HG03558 (cell line): ENCODE results near the gene STMN1.

Experiments
- ATAC-seq: cut with Tn5 transposase; IDR thresholded peaks from one replicate; pipeline ENCODE4 v1.9.1; 2021; ENCODE audit warnings: moderate number of reproducible peaks; ENCODE audit not compliant: unreplicated experiment; ENCODE audit errors: extremely low read depth

Gene STMN1

DNA sequence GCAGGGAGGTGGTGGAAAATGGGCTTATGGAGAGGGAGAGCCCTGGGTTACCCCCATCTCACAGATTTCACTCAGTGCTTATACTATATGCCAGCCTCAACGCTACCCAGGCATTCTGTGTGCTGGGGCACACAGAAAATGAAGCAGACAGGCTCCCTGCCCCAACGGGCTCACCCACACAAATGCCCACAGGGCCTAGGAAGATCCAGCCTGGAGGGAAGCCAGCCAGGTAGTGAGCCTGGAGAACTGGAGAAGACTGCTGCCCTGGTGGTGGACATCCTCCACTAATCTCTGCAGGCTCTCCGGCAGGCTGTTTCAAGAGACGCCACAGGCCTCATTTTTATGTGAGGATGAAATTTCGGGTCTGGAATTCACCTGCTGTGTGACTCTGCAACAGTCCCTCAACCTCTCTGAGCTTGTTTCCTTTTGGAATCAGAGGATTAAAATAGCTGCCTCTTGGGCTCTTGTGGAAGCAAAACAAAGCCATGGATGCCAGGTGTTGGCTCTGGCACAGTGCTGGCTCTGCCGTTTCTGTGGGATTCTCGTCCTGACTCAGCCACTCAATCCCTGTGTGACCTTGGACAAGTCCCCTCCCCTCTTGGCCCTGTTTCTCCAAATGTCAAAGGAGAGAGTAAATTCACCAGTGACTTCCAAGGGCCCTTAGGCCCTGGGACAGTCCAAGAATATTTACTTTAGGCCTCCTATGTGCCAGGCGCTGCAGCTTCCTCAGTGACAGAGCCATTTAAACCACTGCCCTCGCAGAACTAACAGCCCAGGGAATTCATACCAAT lies 34.3 kb downstream of the STMN1 start:
- ATAC-seq = no peak

DNA sequence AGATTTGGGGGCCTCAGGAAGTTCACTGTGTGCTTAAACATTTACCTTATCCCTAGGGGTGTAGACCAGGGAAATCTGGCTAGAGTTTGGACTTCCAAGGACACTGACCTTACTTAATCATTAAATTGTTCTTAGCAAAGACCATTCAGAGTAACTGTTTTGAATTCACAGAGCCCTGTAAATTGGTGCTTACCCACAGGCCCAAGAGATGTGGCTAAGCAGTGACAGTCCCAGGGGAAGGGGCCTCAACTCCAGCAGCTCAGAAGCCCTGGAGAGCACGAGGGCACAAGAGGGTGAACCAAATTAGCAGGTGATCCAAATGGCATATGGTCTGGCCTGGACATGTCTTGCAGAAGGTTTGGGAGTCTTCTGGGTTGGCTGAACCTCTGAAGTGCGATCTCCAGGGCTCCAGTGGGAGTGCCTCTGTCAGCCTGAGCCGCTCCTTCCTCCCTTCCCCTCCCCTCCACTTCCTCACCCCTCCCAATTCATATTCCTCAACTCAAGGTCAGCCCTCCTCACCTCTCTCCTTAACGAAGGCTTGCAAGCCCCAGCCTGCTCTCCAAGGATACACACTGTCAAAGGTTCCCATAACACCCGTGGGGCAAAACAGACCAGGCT lies 35.0 kb downstream of the STMN1 start:
- no peak for ATAC-seq

DNA sequence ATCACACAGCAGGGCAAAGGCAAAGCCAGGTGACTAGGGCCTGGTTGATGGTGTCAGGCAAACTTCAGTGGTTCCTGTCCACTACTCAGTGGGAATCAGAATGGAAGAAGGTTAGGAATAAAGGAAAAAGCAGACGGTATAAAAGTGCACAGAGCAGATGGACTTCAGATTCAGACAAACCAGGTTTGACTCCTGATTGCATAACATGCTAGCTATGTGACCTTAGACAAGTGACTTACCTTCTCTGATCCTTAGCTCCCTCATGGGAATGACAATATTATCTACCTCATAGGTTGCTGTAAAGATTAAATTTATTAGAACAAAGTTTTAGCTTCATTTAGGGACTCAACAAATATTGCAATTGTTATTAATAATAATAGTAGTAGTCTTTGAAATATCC lies 35.6 kb downstream of the STMN1 start:
- no peak for ATAC-seq

DNA sequence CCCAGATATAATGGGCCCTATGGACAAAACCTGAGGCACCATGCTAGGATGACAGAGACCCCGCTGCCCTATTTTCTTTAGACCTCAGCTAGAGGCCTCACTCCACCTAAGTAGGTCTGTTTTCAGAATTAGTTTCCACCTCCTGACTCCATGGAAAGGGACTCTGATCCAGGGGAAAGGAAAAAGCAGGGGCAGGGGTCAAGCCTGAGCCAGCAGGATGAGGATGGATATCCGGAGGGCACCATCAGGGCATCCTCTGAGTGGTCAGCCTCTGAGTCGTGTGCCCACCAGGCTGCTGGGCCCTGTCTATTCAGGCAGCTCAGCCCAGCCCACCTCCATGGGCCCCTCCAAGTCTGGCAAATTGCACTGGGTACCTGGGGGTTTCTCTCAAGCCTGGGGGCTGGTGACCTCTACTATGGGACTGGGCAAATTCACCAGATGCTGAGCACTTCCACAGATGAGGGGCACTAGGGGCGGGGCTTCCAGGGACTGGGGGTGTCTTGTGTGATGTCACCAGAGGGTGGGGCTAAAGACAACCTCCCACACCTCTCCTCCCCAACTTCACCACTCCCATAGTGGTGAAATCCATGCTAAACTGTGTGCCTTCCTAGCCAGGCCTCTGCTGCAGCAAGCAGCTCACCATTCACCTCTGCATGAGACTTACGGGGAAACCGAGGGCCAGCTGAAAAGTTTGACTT lies 36.2 kb downstream of the STMN1 start:
- ATAC-seq = no peak

DNA sequence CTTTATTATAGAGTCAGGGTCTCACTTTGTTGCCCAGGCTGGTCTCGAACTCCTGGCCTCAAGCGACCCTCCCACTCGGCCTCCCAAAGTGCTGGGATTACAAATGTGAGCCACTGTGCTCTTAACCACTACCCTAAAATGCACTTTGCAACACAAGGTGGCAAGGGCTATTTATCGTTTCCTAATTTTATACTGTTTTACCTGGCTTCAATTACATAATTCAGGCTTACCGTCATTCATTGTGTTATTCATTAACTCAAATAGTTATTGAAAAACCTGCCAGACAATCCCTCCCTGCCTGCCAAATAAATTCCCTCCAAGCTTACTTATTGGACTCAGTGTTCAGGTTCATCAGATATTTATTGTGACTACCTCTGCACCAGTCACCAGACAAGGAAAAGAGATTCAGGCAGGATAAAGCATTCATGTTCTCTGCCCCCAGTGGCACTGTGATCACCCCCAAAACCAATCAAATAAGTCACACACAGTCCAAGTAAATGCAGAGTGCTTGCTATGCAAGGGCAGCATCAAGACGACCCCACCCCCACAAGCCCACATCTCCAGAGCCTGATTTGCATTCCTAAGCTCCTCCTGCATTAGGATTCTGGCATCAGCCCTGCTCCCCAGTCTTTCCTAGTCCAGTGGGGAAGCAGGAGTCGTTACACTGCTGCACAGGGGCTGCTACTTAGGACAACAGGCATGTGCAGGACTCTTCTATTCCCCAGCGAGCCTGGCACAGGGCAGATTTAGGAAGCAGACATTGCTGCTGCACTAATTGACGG lies 38.8 kb downstream of the STMN1 start:
- ATAC-seq = no peak

DNA sequence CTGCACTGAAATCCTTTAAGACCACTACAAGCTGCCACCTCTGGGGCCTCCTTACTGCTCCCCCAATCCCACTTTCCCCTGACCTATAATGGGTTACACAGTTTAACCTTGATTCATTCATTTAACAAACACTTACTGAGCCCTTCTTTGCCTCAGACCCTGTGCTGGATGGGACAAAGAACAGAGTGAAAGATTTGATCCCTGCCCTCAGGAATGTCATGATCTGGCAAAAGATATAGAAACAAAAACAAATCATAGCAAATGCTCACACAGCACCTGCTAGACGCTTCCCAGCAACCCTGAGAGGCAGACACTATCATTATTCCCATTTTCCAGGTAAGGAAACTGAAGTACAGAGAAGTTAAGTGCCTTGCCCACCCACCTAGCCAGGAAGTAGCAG lies 39.9 kb downstream of the STMN1 start:
- no peak for ATAC-seq

DNA sequence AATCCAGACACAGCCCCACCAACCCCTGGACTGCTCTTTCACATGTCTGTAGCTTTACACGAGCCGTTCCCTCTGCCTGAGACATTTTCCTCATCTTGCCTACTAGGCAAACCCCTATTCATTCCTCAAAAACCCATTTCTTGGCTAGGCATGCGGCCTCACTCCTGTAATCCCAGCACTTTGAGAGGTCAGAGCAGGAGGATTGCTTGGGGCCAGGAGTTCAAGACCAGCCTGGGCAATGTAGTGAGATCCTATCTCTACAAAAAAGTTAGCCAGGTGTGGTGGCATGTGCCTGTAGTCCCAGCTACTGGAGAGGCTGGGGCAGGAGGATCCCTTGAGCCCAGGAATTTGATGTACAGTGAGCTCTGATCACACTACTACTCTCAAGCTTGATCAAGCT lies 41.8 kb downstream of the STMN1 start:
- no peak for ATAC-seq

DNA sequence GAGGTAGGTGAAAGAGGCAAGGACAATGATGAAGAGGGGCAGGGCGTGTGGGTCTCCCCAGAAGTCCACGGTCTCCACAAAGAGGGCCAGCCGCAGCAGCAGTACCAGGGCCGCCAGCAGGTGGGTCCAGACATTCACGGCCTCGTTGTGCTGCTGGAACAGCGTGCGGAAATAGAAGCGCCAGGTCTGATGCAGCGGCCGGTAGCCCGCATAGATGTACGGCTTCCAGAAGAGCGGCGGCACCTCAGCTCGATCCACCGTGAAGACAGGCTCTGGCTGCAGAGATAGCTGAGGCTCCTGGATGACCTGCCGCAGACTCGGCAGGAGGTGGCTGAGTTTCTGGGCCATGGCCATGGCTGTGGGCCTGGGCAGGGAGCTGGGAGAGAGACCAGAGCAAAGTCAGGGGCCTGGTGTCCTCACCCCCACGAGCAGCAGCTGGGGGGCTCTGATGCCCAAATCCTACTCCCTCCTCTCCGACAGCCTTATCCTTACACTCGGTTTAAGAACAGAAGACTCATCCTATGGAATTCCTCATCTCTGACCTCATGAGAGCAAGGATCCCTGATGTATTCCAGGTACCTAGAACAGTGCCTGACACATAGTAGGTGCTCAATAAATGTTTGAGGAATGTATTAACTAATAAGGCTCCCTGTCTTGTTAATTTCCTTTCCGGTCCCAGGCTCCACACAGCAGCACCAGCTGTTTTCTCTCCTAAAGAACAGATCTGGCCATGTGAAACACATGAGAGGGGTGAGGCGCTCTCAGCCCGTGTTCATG lies 42.5 kb downstream of the STMN1 start:
- no peak for ATAC-seq

DNA sequence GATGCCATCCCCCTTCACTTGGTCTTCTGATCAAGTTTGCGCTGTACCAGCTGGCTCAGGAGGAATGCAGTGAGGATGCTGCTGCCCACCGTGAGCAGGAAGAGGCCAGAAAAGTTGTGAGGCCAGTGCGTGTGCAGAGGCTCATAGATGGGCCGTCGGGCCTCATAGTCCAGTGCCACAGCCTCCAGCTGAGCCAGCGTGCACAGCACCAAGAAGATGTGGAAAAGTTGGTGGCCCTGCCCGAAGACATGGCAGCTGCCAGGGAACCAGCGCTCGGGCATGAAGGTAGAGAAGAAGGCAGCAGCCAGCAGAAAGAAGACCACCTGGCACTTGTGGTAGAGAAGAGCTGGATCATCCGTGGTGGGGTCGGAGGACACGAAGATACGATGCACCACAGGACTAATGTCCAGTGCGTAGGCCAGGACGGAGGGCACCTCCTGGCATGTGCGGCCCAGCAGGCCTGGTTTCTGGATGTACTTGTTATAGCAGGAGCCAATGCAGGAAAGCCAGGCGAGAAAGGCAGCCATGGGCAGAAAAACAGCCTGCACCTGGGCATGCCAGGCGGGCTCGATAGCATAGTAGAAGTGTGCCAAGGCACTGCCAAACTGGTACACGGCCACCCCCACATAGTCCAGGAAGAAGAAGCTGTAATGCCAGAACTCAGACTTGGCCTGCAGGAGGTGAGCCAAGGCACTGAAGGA lies 43.3 kb downstream of the STMN1 start:
- no peak for ATAC-seq

DNA sequence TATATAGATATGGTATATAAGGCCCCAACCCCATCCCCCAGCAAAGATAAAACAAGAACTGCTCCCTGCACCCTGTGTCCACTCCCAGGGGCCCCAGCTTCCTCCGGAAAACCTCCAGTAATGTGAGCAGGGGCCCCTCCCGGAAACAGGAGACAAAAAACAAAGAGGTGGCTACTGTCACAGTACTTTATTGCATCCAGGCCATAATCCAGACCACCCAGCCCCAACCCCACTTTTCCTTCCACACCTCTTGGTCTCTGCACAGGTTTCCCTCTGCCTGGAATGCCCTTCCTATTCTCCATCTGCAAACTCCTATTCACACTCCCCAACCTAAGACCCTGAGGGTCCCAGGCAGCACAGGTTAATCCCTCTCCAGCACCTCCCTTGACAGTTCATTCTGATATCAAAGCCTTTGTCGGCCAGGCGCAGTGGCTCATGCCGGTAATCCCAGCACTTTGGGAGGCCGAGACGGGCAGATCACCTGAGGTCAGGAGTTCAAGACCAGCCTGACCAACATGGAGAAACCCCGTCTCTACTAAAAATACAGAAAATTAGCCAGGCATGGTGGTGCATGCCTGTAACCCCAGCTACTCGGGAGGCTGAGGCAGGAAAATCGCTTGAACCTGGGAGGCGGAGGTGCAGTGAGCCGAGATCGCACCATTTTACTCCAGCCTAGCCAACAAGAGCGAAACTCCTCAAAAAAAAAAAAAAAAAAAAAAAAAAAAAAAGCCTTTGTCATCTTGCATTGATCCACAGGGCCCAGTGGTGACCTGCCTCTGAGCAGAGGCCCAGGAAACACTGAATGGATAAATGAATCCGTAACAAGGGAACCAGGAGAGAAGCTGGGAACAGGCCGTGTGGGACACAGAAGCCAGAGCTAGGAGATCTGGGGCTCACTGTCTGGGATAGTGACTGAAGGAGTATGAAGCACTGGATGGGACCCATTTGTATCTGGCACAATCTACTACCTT lies 44.6 kb downstream of the STMN1 start:
- no peak for ATAC-seq

DNA sequence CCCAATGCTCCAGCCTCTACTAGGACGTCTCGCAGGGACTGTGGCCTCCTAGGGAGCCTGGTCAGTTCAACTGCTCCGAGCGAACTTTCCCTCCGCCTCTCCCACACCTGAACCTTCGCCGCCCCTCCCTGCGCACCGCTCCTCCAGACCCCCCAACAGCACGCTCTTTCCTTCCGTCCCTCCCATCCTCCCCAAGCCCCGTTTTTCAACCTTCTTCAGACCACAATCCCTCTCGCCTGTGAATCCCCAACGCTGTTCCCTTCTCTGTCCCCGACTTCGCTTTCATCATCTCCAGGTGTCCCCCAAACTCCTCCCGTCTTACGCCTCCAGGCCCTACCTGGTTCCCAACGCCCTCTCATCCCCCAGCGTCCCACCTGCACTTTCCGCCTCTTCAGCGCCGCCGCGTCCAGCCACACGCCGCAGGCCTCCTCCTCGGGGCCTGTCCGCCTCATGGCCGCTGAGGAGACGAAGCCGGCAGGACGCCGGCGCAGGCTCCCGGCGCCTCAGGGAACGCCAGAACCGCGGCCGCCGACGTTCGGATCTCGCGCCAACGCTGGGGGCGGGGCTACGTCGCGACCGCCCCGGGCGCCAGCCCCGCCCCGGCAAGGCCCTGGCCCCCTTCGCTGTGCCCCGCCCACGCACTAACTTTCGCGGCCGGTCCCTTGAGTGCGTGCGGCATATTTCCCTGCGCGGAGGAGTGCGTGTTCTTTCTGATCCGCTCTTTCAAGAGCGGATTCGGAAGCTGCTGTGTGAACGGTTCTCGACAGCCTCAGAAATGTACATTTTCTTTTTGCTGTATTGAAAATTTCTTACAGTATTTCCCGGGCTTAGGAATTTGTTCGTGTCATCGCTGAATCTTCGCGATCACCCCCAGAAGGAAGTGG lies 47.1 kb downstream of the STMN1 start, which contains the start of gene AUNIP:
AUNIP (minus strand) TSS at position 552 of the 884 bp plus-strand sequence; CDS start at position 452, 100 bp downstream.
- peak; percentile 46 for ATAC-seq

DNA sequence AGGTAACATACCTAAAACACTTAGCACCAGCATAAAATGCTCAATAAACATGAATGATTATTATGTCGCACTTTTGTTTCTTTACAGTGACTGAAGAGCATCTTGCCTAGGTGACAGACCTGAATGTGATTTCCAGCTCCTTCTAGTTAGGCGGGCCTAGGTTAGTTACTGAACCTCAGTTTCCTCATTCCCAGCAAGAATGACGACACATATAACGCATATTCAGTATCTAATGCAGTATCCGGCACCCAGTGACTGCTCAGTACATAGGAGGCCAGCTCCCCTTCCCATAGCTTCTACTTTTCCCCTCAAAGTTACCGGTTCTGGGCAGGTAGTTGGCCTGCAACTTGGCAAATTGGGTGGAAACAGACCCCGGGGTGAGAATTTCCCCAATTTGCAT lies 47.7 kb downstream of the STMN1 start:
- ATAC-seq = no peak

DNA sequence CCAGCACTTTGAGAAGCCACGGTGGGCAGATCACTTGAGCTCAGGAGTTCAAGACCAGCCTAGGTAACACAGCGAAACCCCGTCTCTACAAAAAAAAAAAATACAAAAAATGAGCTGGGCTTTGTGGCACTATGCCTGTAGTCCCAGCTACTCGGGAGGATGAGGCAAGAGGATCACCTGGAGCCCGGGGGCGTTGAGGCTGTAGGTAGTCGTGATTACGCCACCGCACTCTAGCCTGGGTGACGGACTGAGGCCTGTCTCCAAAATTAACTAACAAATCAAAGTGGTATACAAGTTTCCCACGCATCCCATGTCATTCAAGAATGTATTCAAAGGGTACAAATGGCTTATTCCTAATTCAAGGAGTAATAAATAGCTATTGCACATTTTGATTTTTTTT lies 49.4 kb downstream of the STMN1 start:
- ATAC-seq = no peak

DNA sequence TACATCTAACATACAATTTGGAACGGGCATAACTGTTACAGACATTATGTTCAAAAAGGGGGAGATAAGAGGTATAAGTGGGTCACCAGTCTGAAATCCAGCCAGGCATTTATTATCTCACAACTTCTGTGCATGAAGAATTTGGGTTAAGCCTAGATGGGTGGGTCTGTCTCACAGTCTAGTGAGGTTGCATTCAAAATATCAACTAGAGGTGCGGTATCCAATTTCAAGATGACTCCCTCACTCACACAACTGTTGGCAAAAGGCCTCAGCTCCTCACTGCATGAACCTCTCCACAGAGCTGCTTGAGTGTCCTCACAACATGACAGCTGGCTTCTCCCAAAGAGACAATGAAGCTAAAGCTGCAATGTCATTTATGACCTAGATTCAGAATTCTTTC lies 51.7 kb downstream of the STMN1 start:
- no peak for ATAC-seq
